GM21423 (cell line): Measurements from ENCODE around the gene CDK6.
A peak's percentile ranks its signal among the peaks of the same experiment; 100 is the strongest.

Experiments
- ATAC-seq: cut with Tn5 transposase; IDR thresholded peaks from one replicate; pipeline ENCODE4 v1.9.1; 2021; ENCODE audit warnings: mild to moderate bottlenecking, moderate library complexity; ENCODE audit not compliant: unreplicated experiment

CDK6 gene

GRCh38 chr7:92652536-92652935 is 183.8 kb downstream of the CDK6 start:
- ATAC-seq: no peak

GRCh38 chr7:92650391-92650790 is 186.0 kb downstream of the CDK6 start:
- no peak for ATAC-seq

- ATAC-seq: peak; percentile 42
These were observed 188.3 kb downstream of the CDK6 start for GRCh38 chr7:92648067-92648466.

GRCh38 chr7:92647652-92648051 is 188.7 kb downstream of the CDK6 start:
- no peak for ATAC-seq

- ATAC-seq: peak; percentile 51
These were observed 189.3 kb downstream of the CDK6 start for GRCh38 chr7:92647011-92647625.

- no peak for ATAC-seq
These were observed 191.0 kb downstream of the CDK6 start for GRCh38 chr7:92645114-92646061.

GRCh38 chr7:92644406-92645113 is 191.8 kb downstream of the CDK6 start:
- no peak for ATAC-seq

GRCh38 chr7:92643821-92644220 is 192.6 kb downstream of the CDK6 start:
- no peak for ATAC-seq

- ATAC-seq: peak; percentile 79
These were observed 194.4 kb downstream of the CDK6 start for GRCh38 chr7:92641921-92642511.

GRCh38 chr7:92639966-92640365 is 196.4 kb downstream of the CDK6 start:
- ATAC-seq: no peak

- no peak for ATAC-seq
These were observed 197.0 kb downstream of the CDK6 start for GRCh38 chr7:92639213-92639896.

- ATAC-seq: no peak
These were observed 200.3 kb downstream of the CDK6 start for GRCh38 chr7:92636018-92636560.

GRCh38 chr7:92635538-92635937 is 200.8 kb downstream of the CDK6 start:
- ATAC-seq: no peak

- ATAC-seq: peak; percentile 25
These were observed 201.4 kb downstream of the CDK6 start for GRCh38 chr7:92634924-92635519.

- peak; percentile 16 for ATAC-seq
These were observed 202.2 kb downstream of the CDK6 start for GRCh38 chr7:92634205-92634604.

GRCh38 chr7:92633211-92633906 is 203.0 kb downstream of the CDK6 start:
- no peak for ATAC-seq

GRCh38 chr7:92632791-92633190 is 203.6 kb downstream of the CDK6 start:
- no peak for ATAC-seq

GRCh38 chr7:92631850-92632487 is 204.4 kb downstream of the CDK6 start:
- ATAC-seq: peak; percentile 22
